Hematopoietic multipotent progenitor cell treated with erythropoietin and hydrocortisone succinate and interleukin-3 and kit ligand, for 15 days (in vitro differentiated cells): ENCODE data around the gene MIPEP.
"Not testable (repeated sequence)": the region's sequence is repeated elsewhere in the genome, so short reads cannot be mapped to it uniquely, and the experiment has no call there.

Source experiments
- DNase-seq: peaks from one replicate; pipeline ENCODE4 v3.0.0-alpha.2; 2015; ENCODE audit warnings: low spot score

The MIPEP gene

DNA sequence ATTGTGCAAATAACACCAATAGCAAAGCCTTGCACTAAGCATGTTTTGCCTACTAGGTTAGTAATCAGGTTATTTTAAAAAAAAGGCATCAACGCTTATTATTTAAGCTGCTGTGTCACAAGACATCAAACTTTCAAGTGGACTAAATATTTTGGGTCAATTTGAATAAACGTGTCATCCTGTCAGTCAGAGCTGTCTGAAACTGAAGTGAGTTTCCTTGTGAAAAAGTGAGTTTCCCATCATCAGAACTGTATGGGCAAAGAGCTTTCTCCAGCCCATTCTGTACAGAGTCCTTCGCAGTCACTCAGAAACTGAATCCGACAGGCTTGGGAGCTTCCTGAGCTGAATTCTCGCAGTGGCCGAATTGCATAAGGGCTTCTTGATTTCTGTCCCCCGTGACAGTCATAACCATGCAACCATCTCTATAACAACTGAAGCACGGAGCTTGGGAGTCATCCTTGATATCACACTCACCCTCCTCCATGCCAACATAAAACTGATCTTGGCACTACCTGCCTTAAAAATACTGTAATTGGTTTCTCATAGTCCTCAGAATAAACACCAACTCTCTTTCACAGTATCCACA, 139.8 kb downstream of the MIPEP start:
- no peak for DNase-seq

DNA sequence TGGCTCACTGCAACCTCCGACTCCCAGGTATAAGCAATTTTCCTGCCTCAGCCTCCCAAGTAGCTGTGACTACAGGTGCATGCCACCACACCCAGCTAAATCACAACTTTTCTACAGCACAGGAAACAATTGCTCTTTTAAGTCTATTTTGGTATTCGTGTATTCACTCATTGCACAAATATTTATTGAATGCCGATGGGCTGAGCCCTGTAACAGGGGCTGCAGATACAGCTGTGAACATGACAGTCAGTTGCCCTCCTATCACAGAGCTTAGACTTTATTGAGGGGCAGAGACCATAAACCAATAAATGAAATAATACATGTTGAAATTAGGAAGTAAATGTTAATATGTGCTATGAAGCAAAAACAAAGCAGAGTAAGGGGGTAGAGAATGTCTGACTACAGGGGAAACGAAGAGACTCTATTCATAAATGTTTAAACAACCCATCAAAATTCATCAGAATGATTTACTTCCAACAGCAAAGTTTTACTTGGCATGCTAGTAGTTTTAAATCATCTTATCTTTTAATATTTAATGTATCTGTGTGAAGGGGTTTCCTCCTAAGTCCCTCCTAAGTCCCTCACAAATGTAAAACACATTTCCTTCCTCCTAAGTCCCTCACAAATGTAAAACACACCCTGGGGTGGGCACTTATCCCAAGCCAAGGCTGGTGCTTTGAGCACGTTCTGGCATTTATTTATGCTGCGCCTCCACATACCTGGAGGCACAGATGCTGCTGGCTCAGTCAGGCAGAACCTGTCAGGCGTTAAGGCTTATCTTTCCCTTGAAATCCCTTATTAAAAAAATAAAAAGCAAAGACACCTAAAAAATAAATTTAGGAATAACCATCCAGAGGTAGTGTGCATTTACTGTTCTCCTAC, 140.8 kb downstream of the MIPEP start:
- no peak for DNase-seq

DNA sequence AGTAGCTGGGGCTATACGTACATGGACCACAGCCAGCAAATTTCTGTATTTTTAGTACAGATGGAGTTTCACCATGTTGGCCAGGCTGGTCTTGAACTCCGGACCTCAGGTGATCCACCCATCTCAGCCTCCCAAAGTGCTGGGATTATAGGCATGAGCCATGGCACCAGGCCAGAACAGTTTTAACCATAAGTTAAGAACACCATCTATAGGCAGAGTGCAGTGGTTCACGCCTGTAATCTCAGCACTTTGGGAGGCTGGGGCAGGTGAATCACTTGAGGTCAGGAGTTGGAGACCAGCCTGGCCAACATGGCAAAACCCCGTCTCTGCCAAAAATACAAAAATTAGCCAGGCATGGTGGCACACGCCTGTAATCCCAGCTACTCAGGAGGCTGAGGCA, 143.1 kb downstream of the MIPEP start:
- not testable (repeated sequence) for DNase-seq

DNA sequence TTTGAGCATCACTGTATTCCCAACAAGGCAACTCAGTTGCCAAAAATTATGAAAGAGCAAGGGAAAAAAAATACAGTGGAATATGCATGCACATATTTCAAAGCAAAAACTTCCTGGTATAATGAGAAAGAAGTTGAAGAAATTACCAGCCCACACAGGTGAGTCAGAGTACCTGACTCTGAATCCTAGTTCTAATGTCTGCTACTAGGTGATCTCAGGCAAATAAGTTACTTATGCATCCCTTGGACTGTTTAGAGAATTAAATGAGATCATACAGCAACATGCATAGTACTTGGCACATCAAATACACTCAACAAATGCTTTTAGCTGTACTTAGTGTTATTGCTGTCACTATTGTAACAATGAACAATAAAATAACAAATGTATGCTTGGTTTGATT, 144.9 kb downstream of the MIPEP start:
- DNase-seq, result no peak

DNA sequence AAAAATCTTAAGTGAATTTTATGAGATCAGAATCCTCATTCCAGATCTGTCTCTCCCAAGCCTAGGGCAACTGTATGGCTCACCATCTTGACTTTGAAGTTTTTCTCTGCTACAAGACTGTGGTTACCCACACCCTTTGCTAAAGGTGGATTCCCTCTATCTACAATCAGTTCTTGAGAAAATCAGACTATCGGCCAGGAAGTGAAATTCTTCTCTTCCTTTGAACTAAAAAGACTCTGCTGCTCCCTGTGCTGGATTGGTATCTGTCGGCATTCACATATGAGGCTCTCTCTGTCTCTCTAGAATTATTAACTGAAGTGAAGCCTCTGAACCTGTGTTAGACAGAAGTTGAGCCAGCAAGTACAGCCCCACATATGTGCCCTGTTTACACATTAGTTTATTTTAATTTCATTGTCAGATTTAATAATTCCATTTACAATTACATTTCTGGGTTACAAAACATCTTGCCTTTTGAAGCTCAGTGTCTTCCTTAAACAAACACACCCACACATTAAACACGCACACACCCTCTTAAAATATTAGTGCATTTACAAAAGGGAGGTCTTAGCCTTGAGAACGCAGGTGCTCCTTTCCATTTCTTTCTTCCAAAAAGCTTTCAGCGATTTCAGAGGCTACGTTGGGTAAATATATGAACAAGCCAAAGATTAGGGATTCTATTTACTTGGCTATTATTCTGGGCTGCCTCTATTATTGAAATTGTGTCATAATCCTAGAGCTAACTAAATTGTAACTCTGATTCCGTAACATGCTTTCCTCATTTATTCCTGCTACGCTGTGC, 145.7 kb downstream of the MIPEP start:
- no peak for DNase-seq

DNA sequence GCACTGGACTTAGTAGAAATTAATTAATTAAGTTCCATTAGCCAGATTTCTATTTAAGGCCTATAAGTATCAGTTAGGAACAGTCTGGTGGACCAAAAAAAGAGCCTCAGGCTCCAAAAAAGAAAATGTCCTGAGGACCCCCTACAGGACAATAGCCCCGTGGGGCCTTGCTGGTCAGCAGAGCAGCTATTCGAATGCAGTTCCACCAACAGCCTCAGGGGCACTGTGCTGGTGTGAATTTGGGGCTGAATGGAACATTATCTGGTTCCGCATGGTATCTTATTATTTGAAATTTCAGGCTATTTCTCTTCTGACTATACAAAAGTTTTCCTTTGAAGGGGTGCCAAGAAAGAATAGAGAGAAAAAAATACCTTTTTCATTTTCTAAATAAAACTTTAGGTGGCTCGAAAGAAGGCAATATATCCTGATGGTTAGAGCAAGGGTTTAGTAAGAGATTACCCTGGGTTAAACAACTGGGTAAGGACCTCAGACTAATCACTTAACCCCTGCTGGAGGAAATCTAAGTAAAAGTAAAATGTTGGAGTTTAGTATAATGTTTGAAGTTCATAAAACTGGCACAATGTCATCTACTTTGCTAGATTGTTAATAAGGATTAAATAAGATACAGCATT, 147.2 kb downstream of the MIPEP start:
- DNase-seq, result no peak

DNA sequence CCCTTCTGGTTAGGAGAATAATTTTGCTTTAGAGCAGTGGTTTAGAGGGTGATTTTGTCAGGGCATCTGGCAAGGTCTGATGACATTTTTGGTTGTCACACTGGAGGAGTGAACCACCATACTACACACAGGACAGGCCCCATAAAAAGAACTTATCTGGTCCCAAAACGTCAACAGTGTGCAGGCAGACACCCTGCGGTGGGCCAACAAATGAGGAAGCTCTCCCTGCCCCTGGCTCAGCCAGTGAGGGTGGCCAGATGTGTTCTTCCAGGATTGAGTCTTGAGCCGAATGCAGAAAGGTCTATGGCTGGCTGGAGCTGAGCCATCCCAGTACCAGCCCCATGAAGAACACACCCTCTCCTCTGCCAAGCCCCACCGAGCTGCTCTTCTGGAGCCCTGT, 149.2 kb downstream of the MIPEP start:
- DNase-seq, result no peak

DNA sequence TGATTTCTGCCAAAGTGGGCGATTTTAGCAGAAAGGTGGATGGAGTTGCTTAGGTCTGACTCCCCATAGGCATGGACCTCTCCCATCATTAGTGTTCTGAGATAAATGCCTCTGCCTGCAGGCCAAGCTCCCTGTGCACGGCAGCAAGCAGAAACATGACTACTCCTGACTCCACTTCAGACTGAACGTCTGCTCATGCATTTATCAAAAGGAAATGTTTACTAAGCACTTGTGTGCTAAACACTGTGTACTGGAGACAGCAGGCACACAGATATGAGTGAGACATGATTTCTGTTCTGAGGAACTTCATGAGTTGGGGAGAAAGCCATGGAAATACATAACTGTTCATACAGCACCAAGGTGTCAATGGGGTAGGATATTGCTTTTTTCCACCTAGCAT, 149.6 kb downstream of the MIPEP start:
- DNase-seq, result no peak

DNA sequence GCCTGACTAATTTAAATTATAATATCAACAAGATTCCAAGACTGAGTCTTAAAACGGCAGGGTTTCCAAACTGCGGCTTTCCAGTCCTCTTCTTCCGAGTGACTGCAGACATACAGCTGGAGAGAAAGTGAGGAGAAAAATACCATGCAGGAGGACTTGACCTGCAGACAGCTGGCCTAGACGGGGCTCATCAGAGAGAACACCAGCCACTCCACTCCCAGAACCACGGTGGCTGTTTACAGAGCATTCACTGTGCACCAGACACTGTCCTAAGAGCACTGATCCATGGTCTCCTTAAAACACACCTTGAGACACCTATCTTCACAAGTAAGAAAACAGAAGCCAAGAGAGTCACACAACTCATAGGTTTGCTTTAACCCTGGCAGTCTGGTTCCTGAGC, 152.7 kb downstream of the MIPEP start:
- DNase-seq, result no peak

DNA sequence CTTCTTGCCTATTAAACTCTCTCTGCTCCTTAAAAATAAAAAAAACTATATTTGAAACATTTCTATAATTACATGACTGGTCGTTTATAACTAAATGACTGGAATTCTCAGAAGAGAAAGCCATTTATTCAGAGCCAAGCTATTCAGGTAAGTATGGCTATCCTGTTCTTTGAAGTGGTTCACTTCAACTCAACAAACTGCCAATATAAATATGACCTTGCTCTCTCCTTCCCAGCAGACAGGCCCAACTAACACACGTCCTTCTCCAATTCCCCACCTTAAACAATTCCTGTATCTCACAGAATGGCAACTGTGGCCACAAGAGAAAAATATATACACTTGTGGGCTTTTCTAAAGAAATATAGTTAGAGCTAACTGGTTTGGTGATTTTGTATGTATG, 153.9 kb downstream of the MIPEP start:
- no peak for DNase-seq

DNA sequence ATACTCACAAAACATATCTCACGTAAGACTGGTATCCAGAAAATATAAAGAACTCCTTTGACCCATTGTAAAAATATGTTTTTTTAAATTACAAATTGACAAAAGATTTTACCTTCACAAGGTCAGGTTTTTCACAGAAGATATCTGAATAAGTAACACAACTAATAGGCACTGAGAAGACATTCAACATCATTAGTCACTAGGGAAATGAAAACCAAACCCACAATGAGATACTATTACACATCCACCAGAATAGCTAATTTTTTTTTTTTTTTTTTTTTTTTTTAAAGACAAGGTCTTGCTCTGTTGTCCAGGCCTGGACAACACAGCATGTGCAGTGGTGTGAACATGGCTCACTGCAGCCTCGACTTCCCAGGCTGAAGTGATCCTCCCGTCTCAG, 157.5 kb downstream of the MIPEP start:
- DNase-seq, result no peak

DNA sequence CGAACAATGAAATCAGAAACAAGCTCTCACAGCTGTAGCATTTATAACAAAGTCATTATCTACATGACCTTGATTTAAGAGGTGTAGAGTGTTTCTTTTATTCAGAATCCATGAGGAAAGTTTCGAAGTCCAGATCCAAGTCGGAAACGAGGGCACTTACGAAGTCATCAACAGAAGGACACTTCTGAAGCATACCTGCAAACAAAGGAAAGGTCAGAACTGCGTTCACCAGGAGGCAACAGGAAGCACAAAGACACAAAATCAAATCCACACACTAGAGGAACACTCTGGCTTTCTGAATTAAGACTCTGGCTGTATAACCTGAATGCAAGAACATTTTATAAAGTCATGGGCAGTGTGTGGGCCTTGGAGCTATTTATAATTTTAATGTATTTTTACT, 158.9 kb downstream of the MIPEP start:
- DNase-seq, result no peak

DNA sequence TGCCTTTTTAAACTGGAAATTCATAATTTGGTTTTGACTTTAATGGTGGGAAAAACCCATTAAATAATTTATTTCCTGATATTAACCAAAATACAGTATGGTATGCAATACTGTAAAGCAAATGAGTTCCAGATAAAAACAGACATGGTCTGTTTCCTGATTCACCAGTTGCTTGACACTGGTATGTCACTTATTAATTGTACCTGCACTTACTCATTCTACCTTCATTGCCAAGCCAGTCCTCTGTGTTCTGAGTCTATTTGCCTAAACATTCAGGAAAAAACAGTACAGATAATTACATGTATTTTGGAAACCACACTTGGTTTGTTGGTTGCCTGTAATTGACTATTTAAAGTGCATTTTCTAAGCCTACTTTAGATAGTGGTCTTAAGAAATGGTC, 159.7 kb downstream of the MIPEP start:
- DNase-seq, result no peak

DNA sequence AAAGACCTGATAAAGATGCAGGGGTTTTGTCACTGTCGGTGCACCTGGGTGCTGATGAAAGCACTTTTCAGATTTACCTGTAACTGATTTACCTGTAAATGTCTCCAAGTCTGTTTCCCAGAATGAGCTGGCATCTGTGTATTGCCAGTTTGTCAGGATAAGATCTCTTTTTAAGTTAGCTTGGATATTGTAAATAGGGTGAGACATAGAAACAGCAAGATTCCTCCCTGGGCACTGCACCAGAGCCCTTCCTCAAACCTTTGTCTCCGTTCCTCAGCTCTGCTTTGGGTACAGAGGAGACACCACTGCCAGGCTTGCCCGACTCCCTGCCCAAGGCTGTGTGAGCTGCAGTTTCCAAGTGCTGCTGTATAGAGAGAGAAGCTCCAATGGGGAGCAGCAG, 160.4 kb downstream of the MIPEP start:
- no peak for DNase-seq

DNA sequence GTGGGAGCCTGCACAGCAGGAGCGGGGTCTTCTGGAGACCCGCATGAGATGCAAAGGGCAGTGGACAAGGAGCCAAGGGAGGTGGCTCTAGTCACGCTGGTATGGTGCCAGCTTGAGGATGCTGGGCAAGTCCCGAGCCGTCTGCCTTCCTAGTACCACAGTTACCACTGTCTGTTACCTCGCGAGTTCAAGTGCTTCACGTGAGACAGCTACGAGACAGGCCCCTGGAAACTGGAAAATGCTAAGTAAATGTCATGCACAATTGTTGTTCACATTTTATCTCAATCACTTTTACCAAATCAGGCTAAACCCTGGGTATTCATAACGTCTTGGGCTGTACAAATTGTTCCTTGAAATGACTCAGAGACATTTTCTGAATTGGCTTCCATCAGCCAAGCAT, 163.3 kb downstream of the MIPEP start:
- no peak for DNase-seq

DNA sequence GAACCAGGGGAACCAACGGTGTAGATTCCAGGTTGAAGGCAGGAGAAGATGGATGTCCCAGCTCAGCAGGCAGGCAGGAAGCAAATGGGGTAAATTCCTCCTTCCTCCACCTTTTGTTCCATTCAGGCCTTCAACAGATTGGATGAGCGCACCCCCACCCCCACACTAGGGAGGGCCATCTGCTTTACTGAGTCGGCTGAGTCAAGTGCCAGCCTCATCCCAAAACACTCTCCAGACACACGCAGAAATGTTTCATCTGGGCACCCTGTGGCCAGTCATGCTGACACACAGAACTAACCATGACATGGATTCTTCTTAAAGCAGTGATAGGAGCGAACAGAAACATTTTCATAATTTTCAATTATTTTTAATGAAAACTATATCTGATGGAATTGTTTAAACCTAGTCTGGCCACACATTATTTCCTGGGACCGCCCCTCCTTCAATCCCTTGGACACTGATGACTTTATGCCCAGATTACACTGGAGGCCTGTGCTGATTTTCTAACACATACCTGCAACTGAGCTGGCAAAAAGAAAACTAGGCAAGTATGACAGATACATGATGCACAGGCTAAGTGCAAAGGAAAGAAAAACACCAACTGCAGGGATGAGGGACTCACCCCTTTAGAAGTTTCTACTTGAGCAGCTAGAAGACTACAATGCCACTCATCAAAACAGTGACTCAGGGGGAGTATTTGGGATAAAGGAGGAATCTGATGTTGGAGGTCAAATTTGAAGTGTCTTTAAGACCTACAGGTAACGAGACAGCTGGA, 164.8 kb downstream of the MIPEP start:
- no peak for DNase-seq

DNA sequence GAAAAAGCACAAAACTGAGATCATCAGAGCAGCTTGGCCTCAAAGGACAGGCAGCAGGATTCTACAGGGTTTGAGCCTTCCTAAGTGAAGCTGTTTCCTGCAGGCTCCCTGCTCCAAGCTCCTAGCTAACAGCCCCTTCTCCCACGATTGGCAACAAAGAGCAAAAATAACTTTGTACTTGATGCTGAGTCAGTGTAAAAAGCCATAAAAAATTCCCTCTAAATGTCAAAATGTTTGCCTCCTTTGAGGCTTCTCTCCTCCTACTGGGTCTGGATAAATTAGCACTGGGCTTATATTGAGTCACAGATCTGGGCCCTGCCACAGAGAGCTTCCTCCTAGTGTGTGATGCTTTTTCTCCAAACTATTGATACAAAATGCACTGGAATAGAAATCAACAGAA, 165.7 kb downstream of the MIPEP start:
- no peak for DNase-seq

DNA sequence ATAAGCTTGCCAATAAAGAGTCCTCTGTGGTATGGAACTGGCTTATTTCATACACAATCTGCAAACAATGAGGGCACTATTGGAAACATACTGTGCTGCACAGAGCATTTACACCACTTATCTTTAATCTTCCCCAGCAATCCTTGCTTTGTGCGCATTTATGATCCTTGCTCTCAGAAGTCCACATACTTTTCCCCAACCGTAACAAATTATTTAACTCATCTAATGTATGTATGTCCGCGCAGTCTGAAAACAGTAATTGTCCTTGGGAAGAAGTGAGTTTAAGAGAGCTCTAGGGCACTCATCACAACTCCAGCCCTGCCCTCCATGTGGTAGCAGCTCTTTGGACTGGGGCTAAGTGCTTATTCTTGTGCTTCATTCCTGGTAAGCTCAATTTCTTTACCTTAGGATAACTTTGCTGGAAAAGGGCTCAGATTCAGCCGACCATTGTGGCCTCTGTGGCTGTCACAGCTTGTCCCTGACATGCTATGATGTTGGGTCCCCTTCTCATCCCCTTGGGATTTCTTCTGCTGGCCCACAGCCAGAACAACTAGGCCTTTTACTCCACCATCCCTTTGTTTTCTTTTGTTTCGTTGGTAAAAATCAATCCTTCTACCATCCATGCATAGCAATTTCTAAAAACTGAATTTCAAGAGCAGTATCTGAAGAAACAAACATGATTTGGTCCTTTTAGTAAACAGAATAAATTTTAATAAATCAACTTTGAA, 166.3 kb downstream of the MIPEP start:
- no peak for DNase-seq

DNA sequence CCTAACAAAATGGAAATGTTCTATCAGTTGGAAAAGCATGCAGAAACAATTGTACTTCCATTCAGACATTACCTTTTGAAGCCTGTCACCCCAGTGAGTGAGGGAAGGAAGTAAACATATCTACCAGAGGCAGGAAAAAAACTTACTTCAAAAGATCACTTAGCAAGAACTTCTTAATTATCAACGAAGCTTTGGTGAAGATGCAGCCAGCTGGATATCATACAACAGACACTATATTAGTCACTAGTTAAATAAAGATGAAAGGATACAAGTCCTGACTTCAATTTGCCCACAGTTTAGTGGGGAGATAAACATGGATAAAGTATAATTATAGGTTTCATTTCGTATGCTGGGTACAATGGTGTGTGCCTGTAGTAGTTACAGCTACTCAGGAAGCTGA, 170.2 kb downstream of the MIPEP start:
- no peak for DNase-seq

DNA sequence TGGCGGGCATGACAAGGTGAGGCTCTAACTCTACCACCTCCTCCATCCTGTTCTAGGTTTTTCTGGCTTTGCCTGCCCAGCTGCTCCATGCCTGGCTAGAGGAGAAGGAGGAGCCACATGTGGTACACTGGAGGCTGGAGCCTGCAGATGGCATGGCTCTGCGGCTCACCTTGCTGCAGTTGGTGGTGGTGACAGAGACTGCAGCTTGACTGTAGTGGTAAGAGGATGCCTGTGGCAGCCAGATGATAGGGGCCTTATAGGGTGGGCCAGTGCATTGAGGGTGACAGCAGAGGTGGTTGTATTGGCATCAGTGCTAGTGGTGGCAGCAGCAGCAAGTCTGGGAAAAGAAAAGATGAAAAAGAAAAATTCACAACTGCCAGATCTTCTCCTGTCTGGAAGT, 172.8 kb downstream of the MIPEP start:
- no peak for DNase-seq

DNA sequence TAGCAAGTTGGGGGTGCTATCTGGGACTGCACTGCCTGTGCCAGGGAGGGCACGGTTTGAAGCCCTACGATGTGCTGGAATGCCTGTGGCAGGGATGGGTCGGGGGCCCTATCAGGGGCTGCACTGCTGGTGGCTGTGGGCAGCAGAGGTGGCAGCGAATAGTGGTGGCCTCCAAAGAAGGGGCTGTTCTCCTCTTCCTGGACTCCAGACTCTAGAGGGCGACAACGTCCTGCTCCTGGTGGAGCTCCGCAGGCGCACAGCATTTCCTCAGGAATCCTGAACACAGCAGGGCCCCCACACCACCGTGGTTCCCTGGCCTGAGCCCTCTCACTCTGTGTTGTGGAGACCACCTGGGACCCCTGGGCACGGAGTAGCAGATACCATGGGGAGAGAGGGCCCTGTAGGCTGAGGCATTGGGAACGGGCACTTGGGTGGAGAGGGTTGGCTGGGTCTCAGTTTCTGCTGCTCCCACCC, 173.4 kb downstream of the MIPEP start:
- DNase-seq, result no peak
